ENCODE measurements around the gene BRD3OS. TPM values are rescaled to one million over a fixed set of nuclear protein-coding genes. Genes with fewer than 3 reads are reported as not detected.

The BRD3OS gene
- total and polyA plus RNA-seq, 10 of the 15 experiments (the other 5 are each of a cell fraction or from before 2014, with no cell fraction given): 2.1 to 13.7 (median 10.7) TPM

- FAIRE-seq (no peak), DNase-seq (ENCODE audit: low read depth, low spot score) (no peak), ATAC-seq (no peak)
- intact Hi-C loops (cut with micrococcal nuclease; ENCODE audit: unreplicated experiment) (no loop called here), in situ Hi-C loops (cut with MboI) (no loop called here)
- ChIA-PET CTCF (no interaction called here), POLR2A (no interaction called here), SMC1A (ENCODE audit: uncharacterized antibody, unreplicated experiment) (no interaction called here), RAD21 (ENCODE audit: unreplicated experiment) (no interaction called here)
- no peaks in the 10 kb centered on the region for H3K27me3 ChIP-seq (replicated peaks in 1 of 2; ENCODE audit: control insufficient read depth in 2 of 2, insufficient read depth in 2 of 2, low read length in 1 of 2)
- no peak overlapping the region for H3K27ac ChIP-seq (ENCODE audit: control insufficient read depth, insufficient read depth)
- no peak overlapping the region for H2AFZ ChIP-seq (ENCODE audit: control insufficient read depth, low read depth, low read length)
- no peaks in the 10 kb centered on the region for H3K9me3 ChIP-seq (replicated peaks; ENCODE audit: control insufficient read depth, insufficient read depth, low read length)
- H3K4me2 ChIP-seq (ENCODE audit: control insufficient read depth, insufficient read depth): no peak overlapping the region
- no TSS peak for BruUV-seq (replicated peaks)
- no peaks in the 10 kb centered on the region for H3K4me1 ChIP-seq (ENCODE audit: control insufficient read depth, insufficient read depth, low read length)
- H3K36me3 ChIP-seq (ENCODE audit: control insufficient read depth in 2 of 2, insufficient read depth in 2 of 2, low read length in 1 of 2): peaks cover 0 to 19% of the 10 kb centered on the region in 2 experiments; a peak in 3 of 4 replicates
- WGBS (ENCODE audit: insufficient coverage, insufficient replicate concordance, low lambda C conversion rate, missing lambda C conversion rate): 93% methylated on average over 27 of the region's 28 CpGs
- no peak overlapping the region for H3K9ac ChIP-seq (ENCODE audit: control insufficient read depth, insufficient read depth, low read length)
- peaks cover 4% of the 10 kb centered on the region; the same call in 1 of the 2 replicates for H4K20me1 ChIP-seq (ENCODE audit: control insufficient read depth, insufficient read depth)
- H3K4me3 ChIP-seq: no peak overlapping the region
- H3K79me2 ChIP-seq (ENCODE audit: control insufficient read depth, insufficient read depth, low read length): no peaks in the 10 kb centered on the region; the same call in 1 of the 2 replicates
- TF ChIP-seq BCLAF1 (IDR thresholded peaks at IDR 0.05) (no peak), MYB (IDR thresholded peaks at IDR 0.05; ENCODE audit: borderline replicate concordance, low read depth, low read length) (no peak), SMAD5 (IDR thresholded peaks at IDR 0.05; ENCODE audit: low read depth) (no peak), HCFC1 (IDR thresholded peaks at IDR 0.05; ENCODE audit: low read length) (no peak), MTA3 (IDR thresholded peaks at IDR 0.05; ENCODE audit: borderline replicate concordance, low read length) (no peak), ETV6 (conservative IDR thresholded peaks at IDR 0.05 in 1 of 2, IDR thresholded peaks at IDR 0.05 in 1 of 2; ENCODE audit: borderline replicate concordance in 1 of 2, low read depth in 1 of 2) (no peak), STAT1 (conservative IDR thresholded peaks at IDR 0.05) (no peak), ZNF384 (IDR thresholded peaks at IDR 0.05; ENCODE audit: borderline replicate concordance, low read depth, low read length) (no peak), RELB (IDR thresholded peaks at IDR 0.05; ENCODE audit: low read depth) (no peak), PAX5 (IDR thresholded peaks at IDR 0.05; ENCODE audit: borderline replicate concordance, low read depth, low read length) (no peak), CEBPZ (IDR thresholded peaks at IDR 0.05; ENCODE audit: low read depth, low read length) (no peak), SUZ12 (IDR thresholded peaks at IDR 0.05; ENCODE audit: unreplicated experiment) (no peak), EZH2 (IDR thresholded peaks at IDR 0.05; ENCODE audit: borderline replicate concordance, control insufficient read depth, low read depth, low read length) (no peak), PAX8 (IDR thresholded peaks at IDR 0.05) (no peak), YY1 (IDR thresholded peaks at IDR 0.05; ENCODE audit: low read depth, low read length) (no peak), ZNF217 (IDR thresholded peaks at IDR 0.05) (no peak)
Observed at GRCh38 chr9:134053401-134053871, 28.2 kb downstream of the BRD3OS start.

Measured in GM12878 (cell line).